HepG2 (cell line): Measurements from ENCODE around the gene SINHCAF. TPM values are rescaled to one million over a fixed set of nuclear protein-coding genes. Genes with fewer than 3 reads are reported as not detected.

Experiments
- ATF7 ChIP-seq, 2 experiments: fragments of 450-650 bp in 1 of 2; sonication (generic) in 1 of 2; formaldehyde crosslinking in 1 of 2; IDR thresholded peaks; 2 replicates each; pipeline versions ENCODE4 v1.4.0 to v1.6.1; 2016 to 2020; ENCODE audit warnings: antibody characterized with exemption in 1 of 2, mild to moderate bottlenecking in 1 of 2, missing genetic modification reagents in 1 of 2
- FOXA3 ChIP-seq: IDR thresholded peaks from 2 replicates; pipeline ENCODE4 v1.6.1; 2016; ENCODE audit warnings: missing genetic modification reagents, missing compliant biosample characterization
- KDM5B ChIP-seq: sonication (generic); formaldehyde crosslinking; IDR thresholded peaks from 2 replicates; pipeline ENCODE4 v1.4.0; 2020; ENCODE audit warnings: missing genetic modification reagents, mild to moderate bottlenecking, borderline replicate concordance
- KLF16 ChIP-seq, 2 experiments: sonication (generic) in 1 of 2; formaldehyde crosslinking in 1 of 2; IDR thresholded peaks; 2 replicates each; pipeline versions ENCODE4 v1.6.1 to v1.8.0; 2016 to 2023; ENCODE audit warnings: missing genetic modification reagents in 2 of 2, missing compliant biosample characterization in 1 of 2
- MYC ChIP-seq: sonication (generic); formaldehyde crosslinking; IDR thresholded peaks from 2 replicates; pipeline ENCODE4 v1.9.0; 2021; ENCODE audit warnings: missing genetic modification reagents, borderline replicate concordance
- SAP130 ChIP-seq: IDR thresholded peaks from 2 replicates; pipeline ENCODE4 v1.6.1; 2016; ENCODE audit warnings: low read depth
- ZNF451 ChIP-seq: sonication (generic); formaldehyde crosslinking; IDR thresholded peaks from 2 replicates; pipeline ENCODE4 v1.5.0; 2020; ENCODE audit warnings: mild to moderate bottlenecking, missing genetic modification reagents
- polyA plus RNA-seq, 8 experiments: library from polyadenylated mRNA; depleted of rRNA in 3 of 8; stranded (reverse) in 7 of 8; unstranded in 1 of 8; fragments of >200 nt; fragmentation: Illumina TruSeq in 4 of 8; extraction: Trizol in 4 of 8; gene quantifications; 2 replicates each; pipeline versions ENCODE4 v1.2.1 to v1.2.3, GENCODE V29; 2011 to 2016; ENCODE audit warnings: low read depth in 4 of 8, missing spikeins in 1 of 8, mixed read lengths in 1 of 8; ENCODE audit not compliant: insufficient read depth in 1 of 8
- total RNA-seq, 5 experiments: library from RNA; depleted of rRNA; stranded (reverse); fragments of >200 nt; fragmentation: Illumina TruSeq; extraction: Trizol; gene quantifications; 2 replicates each; pipeline ENCODE4 v1.2.3, GENCODE V29; 2016; ENCODE audit warnings: low read depth in 1 of 5
- TF ChIP-seq, protein P1 (sequence below): sonication (generic); formaldehyde crosslinking; conservative IDR thresholded peaks from 2 replicates; pipeline ENCODE4 v1.4.0; 2020; ENCODE audit warnings: missing genetic modification reagents
- TF ChIP-seq, protein P2 (sequence below): sonication (generic); formaldehyde crosslinking; IDR thresholded peaks from 2 replicates; pipeline ENCODE4 v1.4.0; 2020; ENCODE audit warnings: missing genetic modification reagents
- TF ChIP-seq, protein P3 (sequence below): sonication (generic); formaldehyde crosslinking; IDR thresholded peaks from 2 replicates; pipeline ENCODE4 v1.5.1; 2020; ENCODE audit warnings: mild to moderate bottlenecking, moderate library complexity, missing genetic modification reagents
- TF ChIP-seq, protein P4 (sequence below): sonication (generic); formaldehyde crosslinking; IDR thresholded peaks from 2 replicates; pipeline ENCODE4 v1.4.0; 2020; ENCODE audit warnings: missing genetic modification reagents
- TF ChIP-seq, protein P5 (sequence below): IDR thresholded peaks from 2 replicates; pipeline ENCODE4 v1.4.0; 2020; ENCODE audit warnings: mild to moderate bottlenecking, missing genetic modification reagents
- TF ChIP-seq, protein P6 (sequence below): sonication (generic); formaldehyde crosslinking; IDR thresholded peaks from 2 replicates; pipeline ENCODE4 v1.4.0; 2020; ENCODE audit warnings: missing genetic modification reagents

Gene SINHCAF
- total and polyA plus RNA-seq, 2 of the 13 experiments (the other 11 are each of a cell fraction or from before 2014, with no cell fraction given) = 54.6 to 97.8 TPM

DNA sequence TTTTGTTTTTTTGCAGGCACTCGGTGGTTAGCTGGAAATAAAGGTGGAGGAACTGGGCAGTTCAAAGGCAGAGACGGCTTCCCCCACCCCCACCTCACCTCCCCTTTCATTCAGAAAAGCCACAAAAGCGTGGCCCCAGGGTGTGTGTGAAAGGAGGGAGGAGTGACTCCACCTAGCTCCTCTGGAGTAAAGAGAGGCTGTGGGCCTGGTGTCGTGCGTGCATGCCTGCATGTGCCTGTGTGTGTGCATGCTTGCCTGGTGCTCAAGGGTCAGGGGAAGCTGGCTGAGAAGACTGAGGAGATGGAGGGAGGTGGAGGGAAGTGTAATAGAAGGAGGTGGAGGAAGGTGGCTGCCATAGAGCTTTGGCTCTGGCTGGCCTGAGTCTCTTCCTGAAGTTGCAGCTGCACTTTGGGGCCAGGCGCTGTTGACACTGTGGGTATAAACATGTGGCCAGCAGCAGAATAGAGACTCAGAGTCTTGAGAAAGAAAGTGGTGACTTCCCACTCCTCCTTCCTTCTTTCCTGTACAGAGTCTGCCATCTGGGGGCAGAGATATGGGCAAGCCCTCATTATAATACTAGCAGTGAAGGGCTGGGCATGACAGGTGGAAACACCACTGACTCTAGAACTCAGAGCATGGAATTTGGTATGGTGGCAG is 36.9 kb upstream of the SINHCAF start (continued):
- TF ChIP-seq FOXA3 (CRISPR knock-in tag) (peak; percentile 56), KLF16 (CRISPR knock-in tag; IDR thresholded peaks at IDR 0.05) (0 out of 4 replicates have a peak, but pooled peaks of 1 of the 2 experiments have one; percentile 66), ATF7 (IDR thresholded peaks at IDR 0.05) (no peak), ATF7 (CRISPR knock-in tag; IDR thresholded peaks at IDR 0.05) (0 out of 2 replicates have a peak, but pooled peaks have one; percentile 4), MYC (peak; percentile 75; the same call in 1 of the 2 replicates), ZNF451 (0 out of 2 replicates have a peak, but pooled peaks have one; percentile 9), KDM5B (CRISPR knock-in tag) (peak; percentile 49), SAP130 (CRISPR knock-in tag) (peak; percentile 46)
- TF ChIP-seq, protein P1, sequence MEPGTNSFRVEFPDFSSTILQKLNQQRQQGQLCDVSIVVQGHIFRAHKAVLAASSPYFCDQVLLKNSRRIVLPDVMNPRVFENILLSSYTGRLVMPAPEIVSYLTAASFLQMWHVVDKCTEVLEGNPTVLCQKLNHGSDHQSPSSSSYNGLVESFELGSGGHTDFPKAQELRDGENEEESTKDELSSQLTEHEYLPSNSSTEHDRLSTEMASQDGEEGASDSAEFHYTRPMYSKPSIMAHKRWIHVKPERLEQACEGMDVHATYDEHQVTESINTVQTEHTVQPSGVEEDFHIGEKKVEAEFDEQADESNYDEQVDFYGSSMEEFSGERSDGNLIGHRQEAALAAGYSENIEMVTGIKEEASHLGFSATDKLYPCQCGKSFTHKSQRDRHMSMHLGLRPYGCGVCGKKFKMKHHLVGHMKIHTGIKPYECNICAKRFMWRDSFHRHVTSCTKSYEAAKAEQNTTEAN = no peak
- TF ChIP-seq, protein P2, sequence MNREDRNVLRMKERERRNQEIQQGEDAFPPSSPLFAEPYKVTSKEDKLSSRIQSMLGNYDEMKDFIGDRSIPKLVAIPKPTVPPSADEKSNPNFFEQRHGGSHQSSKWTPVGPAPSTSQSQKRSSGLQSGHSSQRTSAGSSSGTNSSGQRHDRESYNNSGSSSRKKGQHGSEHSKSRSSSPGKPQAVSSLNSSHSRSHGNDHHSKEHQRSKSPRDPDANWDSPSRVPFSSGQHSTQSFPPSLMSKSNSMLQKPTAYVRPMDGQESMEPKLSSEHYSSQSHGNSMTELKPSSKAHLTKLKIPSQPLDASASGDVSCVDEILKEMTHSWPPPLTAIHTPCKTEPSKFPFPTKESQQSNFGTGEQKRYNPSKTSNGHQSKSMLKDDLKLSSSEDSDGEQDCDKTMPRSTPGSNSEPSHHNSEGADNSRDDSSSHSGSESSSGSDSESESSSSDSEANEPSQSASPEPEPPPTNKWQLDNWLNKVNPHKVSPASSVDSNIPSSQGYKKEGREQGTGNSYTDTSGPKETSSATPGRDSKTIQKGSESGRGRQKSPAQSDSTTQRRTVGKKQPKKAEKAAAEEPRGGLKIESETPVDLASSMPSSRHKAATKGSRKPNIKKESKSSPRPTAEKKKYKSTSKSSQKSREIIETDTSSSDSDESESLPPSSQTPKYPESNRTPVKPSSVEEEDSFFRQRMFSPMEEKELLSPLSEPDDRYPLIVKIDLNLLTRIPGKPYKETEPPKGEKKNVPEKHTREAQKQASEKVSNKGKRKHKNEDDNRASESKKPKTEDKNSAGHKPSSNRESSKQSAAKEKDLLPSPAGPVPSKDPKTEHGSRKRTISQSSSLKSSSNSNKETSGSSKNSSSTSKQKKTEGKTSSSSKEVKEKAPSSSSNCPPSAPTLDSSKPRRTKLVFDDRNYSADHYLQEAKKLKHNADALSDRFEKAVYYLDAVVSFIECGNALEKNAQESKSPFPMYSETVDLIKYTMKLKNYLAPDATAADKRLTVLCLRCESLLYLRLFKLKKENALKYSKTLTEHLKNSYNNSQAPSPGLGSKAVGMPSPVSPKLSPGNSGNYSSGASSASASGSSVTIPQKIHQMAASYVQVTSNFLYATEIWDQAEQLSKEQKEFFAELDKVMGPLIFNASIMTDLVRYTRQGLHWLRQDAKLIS (CRISPR knock-in tag) = no peak
- TF ChIP-seq, protein P3, sequence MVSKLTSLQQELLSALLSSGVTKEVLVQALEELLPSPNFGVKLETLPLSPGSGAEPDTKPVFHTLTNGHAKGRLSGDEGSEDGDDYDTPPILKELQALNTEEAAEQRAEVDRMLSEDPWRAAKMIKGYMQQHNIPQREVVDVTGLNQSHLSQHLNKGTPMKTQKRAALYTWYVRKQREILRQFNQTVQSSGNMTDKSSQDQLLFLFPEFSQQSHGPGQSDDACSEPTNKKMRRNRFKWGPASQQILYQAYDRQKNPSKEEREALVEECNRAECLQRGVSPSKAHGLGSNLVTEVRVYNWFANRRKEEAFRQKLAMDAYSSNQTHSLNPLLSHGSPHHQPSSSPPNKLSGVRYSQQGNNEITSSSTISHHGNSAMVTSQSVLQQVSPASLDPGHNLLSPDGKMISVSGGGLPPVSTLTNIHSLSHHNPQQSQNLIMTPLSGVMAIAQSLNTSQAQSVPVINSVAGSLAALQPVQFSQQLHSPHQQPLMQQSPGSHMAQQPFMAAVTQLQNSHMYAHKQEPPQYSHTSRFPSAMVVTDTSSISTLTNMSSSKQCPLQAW = no peak
- TF ChIP-seq, protein P4, sequence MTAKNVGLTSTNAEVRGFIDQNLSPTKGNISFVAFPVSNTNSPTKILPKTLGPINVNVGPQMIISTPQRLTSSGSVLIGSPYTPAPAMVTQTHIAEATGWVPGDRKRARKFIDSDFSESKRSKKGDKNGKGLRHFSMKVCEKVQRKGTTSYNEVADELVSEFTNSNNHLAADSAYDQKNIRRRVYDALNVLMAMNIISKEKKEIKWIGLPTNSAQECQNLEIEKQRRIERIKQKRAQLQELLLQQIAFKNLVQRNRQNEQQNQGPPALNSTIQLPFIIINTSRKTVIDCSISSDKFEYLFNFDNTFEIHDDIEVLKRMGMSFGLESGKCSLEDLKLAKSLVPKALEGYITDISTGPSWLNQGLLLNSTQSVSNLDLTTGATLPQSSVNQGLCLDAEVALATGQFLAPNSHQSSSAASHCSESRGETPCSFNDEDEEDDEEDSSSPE (CRISPR knock-in tag) = peak; percentile 28
- TF ChIP-seq, protein P5, sequence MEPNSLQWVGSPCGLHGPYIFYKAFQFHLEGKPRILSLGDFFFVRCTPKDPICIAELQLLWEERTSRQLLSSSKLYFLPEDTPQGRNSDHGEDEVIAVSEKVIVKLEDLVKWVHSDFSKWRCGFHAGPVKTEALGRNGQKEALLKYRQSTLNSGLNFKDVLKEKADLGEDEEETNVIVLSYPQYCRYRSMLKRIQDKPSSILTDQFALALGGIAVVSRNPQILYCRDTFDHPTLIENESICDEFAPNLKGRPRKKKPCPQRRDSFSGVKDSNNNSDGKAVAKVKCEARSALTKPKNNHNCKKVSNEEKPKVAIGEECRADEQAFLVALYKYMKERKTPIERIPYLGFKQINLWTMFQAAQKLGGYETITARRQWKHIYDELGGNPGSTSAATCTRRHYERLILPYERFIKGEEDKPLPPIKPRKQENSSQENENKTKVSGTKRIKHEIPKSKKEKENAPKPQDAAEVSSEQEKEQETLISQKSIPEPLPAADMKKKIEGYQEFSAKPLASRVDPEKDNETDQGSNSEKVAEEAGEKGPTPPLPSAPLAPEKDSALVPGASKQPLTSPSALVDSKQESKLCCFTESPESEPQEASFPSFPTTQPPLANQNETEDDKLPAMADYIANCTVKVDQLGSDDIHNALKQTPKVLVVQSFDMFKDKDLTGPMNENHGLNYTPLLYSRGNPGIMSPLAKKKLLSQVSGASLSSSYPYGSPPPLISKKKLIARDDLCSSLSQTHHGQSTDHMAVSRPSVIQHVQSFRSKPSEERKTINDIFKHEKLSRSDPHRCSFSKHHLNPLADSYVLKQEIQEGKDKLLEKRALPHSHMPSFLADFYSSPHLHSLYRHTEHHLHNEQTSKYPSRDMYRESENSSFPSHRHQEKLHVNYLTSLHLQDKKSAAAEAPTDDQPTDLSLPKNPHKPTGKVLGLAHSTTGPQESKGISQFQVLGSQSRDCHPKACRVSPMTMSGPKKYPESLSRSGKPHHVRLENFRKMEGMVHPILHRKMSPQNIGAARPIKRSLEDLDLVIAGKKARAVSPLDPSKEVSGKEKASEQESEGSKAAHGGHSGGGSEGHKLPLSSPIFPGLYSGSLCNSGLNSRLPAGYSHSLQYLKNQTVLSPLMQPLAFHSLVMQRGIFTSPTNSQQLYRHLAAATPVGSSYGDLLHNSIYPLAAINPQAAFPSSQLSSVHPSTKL (CRISPR knock-in tag) = 0 out of 2 replicates have a peak, but pooled peaks have one; percentile 4
- TF ChIP-seq, protein P6, sequence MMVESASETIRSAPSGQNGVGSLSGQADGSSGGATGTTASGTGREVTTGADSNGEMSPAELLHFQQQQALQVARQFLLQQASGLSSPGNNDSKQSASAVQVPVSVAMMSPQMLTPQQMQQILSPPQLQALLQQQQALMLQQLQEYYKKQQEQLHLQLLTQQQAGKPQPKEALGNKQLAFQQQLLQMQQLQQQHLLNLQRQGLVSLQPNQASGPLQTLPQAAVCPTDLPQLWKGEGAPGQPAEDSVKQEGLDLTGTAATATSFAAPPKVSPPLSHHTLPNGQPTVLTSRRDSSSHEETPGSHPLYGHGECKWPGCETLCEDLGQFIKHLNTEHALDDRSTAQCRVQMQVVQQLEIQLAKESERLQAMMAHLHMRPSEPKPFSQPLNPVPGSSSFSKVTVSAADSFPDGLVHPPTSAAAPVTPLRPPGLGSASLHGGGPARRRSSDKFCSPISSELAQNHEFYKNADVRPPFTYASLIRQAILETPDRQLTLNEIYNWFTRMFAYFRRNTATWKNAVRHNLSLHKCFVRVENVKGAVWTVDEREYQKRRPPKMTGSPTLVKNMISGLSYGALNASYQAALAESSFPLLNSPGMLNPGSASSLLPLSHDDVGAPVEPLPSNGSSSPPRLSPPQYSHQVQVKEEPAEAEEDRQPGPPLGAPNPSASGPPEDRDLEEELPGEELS (CRISPR knock-in tag) = peak; percentile 66
